HepG2 (cell line): ENCODE results near the gene LRRC42. TPM values are rescaled to one million over a fixed set of nuclear protein-coding genes. Genes with fewer than 3 reads are reported as not detected.

Experiments used
- ATAC-seq: fragments of 200-7000 bp; cut with Tn5 transposase; 3 replicates; pipeline ENCODE4 v1.9.1; 2020; ENCODE audit warnings: mild to moderate bottlenecking, moderate library complexity
- BruUV-seq: library from RNA; stranded (reverse); fragments of 400-500 nt; replicated peaks from 2 replicates; lab custom pipeline; 2021; lab: Mats Ljungman, UMichigan
- CTCF ChIA-PET: fragments of 300-600 bp; formaldehyde crosslinking; extraction: SDS; loops from one replicate; lab custom pipeline; 2021; ENCODE audit warnings: low total read pairs, inconsistent platforms, low intra/inter-chr PET ratio; lab: Yijun Ruan, JAX
- POLR2A ChIA-PET: fragments of 350-600 bp; sonication (Branson Sonifier 250); formaldehyde crosslinking; loops from one replicate; lab custom pipeline; 2020; ENCODE audit warnings: antibody characterized with exemption, inconsistent platforms; lab: Yijun Ruan, JAX
- DNase-seq: peaks from one replicate; pipeline ENCODE4 v3.0.0-alpha.2; 2015; ENCODE audit warnings: low spot score
- FAIRE-seq: peaks from 3 replicates; lab custom pipeline; 2011; peaks lifted over from hg19 to GRCh38; lab: Jason Lieb, UNC
- H2AFZ ChIP-seq: one replicate; pipeline ENCODE4 v1.6.1; 2011; ENCODE audit warnings: low read length, inconsistent platforms
- H3K27ac ChIP-seq: fragments of 300-600 bp; 3 replicates; pipeline ENCODE4 v1.8.0; 2011; ENCODE audit warnings: mixed run types, mild to moderate bottlenecking, mixed read lengths, low read length, inconsistent platforms; ENCODE audit not compliant: insufficient read depth; ENCODE audit errors: extremely low read length
- H3K27me3 ChIP-seq, 2 experiments: fragments of 200-600 bp in 1 of 2; 2 replicates in 1 of 2; 3 replicates in 1 of 2; pipeline versions ENCODE4 v1.6.0 to v1.8.0; 2011; ENCODE audit warnings: low read length in 2 of 2, mild to moderate bottlenecking in 2 of 2, moderate library complexity in 2 of 2, inconsistent platforms in 1 of 2; ENCODE audit not compliant: insufficient read depth in 2 of 2, control insufficient read depth in 1 of 2
- H3K36me3 ChIP-seq, 2 experiments: fragments of 200-600 bp in 1 of 2; replicated peaks in 1 of 2; 2 replicates in 1 of 2; 3 replicates in 1 of 2; pipeline versions ENCODE4 v1.5.1 to v1.8.0; 2011; ENCODE audit warnings: low read length in 2 of 2, inconsistent platforms in 1 of 2; ENCODE audit not compliant: insufficient read depth in 2 of 2, control insufficient read depth in 1 of 2
- H3K4me1 ChIP-seq: 2 replicates; pipeline ENCODE4 v1.5.1; 2012; ENCODE audit warnings: low read length, inconsistent platforms; ENCODE audit not compliant: insufficient read depth
- H3K4me2 ChIP-seq: 2 replicates; pipeline ENCODE4 v1.6.0; 2011; ENCODE audit warnings: low read depth, low read length, inconsistent platforms
- H3K4me3 ChIP-seq, 3 experiments: fragments of 200-600 bp in 1 of 3; sonication (generic), shearing (Covaris generic) in 1 of 3; replicated peaks in 1 of 3; 2 replicates each; pipeline ENCODE4 v1.5.1; 2011 to 2016; ENCODE audit warnings: low read length in 3 of 3, inconsistent platforms in 2 of 3, low read depth in 2 of 3, mild to moderate bottlenecking in 2 of 3, control low read depth in 1 of 3, mixed read lengths in 1 of 3; ENCODE audit not compliant: insufficient read depth in 1 of 3
- H3K79me2 ChIP-seq: one replicate; pipeline ENCODE4 v1.6.1; 2011; ENCODE audit warnings: low read length, inconsistent platforms; ENCODE audit not compliant: insufficient read depth
- H3K9ac ChIP-seq: 2 replicates; pipeline ENCODE4 v1.6.0; 2011; ENCODE audit warnings: mild to moderate bottlenecking, low read depth, low read length, inconsistent platforms; ENCODE audit not compliant: insufficient read depth
- H3K9me3 ChIP-seq: 2 replicates; pipeline ENCODE4 v1.5.1; 2012; ENCODE audit warnings: mild to moderate bottlenecking, low read length
- H4K20me1 ChIP-seq: 2 replicates; pipeline ENCODE4 v1.6.0; 2011; ENCODE audit warnings: inconsistent platforms, mild to moderate bottlenecking, low read length, moderate library complexity; ENCODE audit not compliant: insufficient read depth
- CBX1 ChIP-seq: IDR thresholded peaks from one replicate; pipeline ENCODE4 v1.6.1; 2016; ENCODE audit warnings: antibody characterized with exemption, low read depth
- FOXA3 ChIP-seq: IDR thresholded peaks from 2 replicates; pipeline ENCODE4 v1.6.1; 2016; ENCODE audit warnings: missing genetic modification reagents, missing compliant biosample characterization
- MAFG ChIP-seq: sonication (generic); formaldehyde crosslinking; IDR thresholded peaks from 2 replicates; pipeline ENCODE4 v1.5.1; 2020; ENCODE audit warnings: mild to moderate bottlenecking, missing genetic modification reagents
- POLR2AphosphoS5 ChIP-seq: IDR thresholded peaks from 2 replicates; pipeline ENCODE4 v1.6.1; 2012; ENCODE audit warnings: low read depth, low read length
- SOX5 ChIP-seq: IDR thresholded peaks from 2 replicates; pipeline ENCODE4 v1.6.1; 2016; ENCODE audit warnings: borderline replicate concordance
- TP53 ChIP-seq: sonication (generic); formaldehyde crosslinking; conservative IDR thresholded peaks from 2 replicates; pipeline ENCODE4 v1.4.0; 2020; ENCODE audit warnings: missing genetic modification reagents
- ZC3H4 ChIP-seq: sonication (generic); formaldehyde crosslinking; IDR thresholded peaks from 2 replicates; pipeline ENCODE4 v1.4.0; 2020; ENCODE audit warnings: missing genetic modification reagents, borderline replicate concordance
- WGBS: methylation state at CpG from one replicate; pipeline ENCODE4 v1.1.6; 2017; ENCODE audit warnings: low lambda C conversion rate; 5-methylcytosine and 5-hydroxymethylcytosine counted together
- in situ Hi-C: cut with HindIII; loops from 2 replicates; pipeline ENCODE4 v1.10.0; 2017; ENCODE audit warnings: low pct_unique_long_range_greater_than_20kb; ENCODE audit not compliant: extremely low pct_ligation_motif_present
- intact Hi-C: fragments of 100-400 bp; cut with micrococcal nuclease; formaldehyde crosslinking; loops from one replicate; pipeline ENCODE4 v1.10.0; 2022; ENCODE audit not compliant: unreplicated experiment
- polyA plus RNA-seq, 8 experiments: library from polyadenylated mRNA; depleted of rRNA in 3 of 8; stranded (reverse) in 7 of 8; unstranded in 1 of 8; fragments of >200 nt; fragmentation: Illumina TruSeq in 4 of 8; extraction: Trizol in 4 of 8; gene quantifications; 2 replicates each; pipeline versions ENCODE4 v1.2.1 to v1.2.3, GENCODE V29; 2011 to 2016; ENCODE audit warnings: low read depth in 4 of 8, missing spikeins in 1 of 8, mixed read lengths in 1 of 8; ENCODE audit not compliant: insufficient read depth in 1 of 8
- total RNA-seq, 5 experiments: library from RNA; depleted of rRNA; stranded (reverse); fragments of >200 nt; fragmentation: Illumina TruSeq; extraction: Trizol; gene quantifications; 2 replicates each; pipeline ENCODE4 v1.2.3, GENCODE V29; 2016; ENCODE audit warnings: low read depth in 1 of 5
- TF ChIP-seq, protein P1 (sequence below): sonication (generic); formaldehyde crosslinking; IDR thresholded peaks from 2 replicates; pipeline ENCODE4 v1.5.1; 2020; ENCODE audit warnings: mild to moderate bottlenecking, missing genetic modification reagents
- TF ChIP-seq, protein P2 (sequence below): sonication (generic); formaldehyde crosslinking; IDR thresholded peaks from 2 replicates; pipeline ENCODE4 v1.9.0; 2021; ENCODE audit warnings: missing genetic modification reagents, mild to moderate bottlenecking, borderline replicate concordance
- TF ChIP-seq, protein P3 (sequence below): sonication (generic); formaldehyde crosslinking; IDR thresholded peaks from 2 replicates; pipeline ENCODE4 v1.5.0; 2020; ENCODE audit warnings: mild to moderate bottlenecking, missing genetic modification reagents

The LRRC42 gene
- total and polyA plus RNA-seq, 2 of the 13 experiments (the other 11 are each of a cell fraction or from before 2014, with no cell fraction given): 30.6 to 43.6 TPM

DNA sequence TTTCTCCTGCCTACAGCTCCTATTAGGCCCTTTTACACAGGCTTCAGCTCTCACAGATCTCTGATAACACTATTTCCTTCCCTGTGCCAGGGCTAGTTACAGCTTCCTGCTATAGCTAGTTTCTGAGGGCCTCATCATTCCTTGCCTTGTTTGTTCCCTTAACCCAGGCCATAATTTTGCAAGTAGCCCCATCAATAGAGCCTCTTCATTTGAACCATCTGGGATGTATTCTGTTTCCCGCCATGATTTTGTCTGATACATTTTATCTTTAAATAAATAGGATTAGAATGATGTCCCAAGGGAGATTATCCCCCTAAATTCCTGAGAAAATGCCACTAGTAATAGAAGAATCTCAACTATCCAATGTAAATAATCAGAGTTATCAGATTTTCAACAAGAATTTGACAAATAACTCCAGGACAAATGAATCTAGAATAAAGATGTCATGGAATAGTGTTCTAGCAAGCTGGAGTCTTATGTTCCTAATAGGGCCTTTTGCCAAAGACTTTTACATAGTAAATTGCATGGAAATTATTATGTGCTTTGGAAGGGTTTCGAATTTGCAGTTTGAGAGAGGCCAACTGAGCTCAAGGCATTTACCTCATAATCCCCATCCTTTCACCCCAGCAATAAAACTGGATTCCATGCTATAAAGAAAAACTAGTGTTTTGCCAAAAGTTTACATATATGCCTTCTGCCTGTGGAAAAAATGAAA, 16.7 kb upstream of the LRRC42 start:
- FAIRE-seq: no peak

More for the DNA sequence above, 16.7 kb upstream of the LRRC42 start:
- Histone ChIP-seq H3K36me3 (peaks cover 1 to 33% of the 10 kb centered on the region in 2 experiments; a peak in 3 of 5 replicates), H4K20me1 (no peaks in the 10 kb centered on the region), H3K9me3 (peaks cover 2% of the 10 kb centered on the region; the same call in 1 of the 2 replicates), H3K27ac (no peak overlapping the region), H3K4me2 (no peak overlapping the region), H3K4me3 (no peak overlapping the region), H2AFZ (no peak overlapping the region), H3K4me1 (no peaks in the 10 kb centered on the region), H3K79me2 (no peaks in the 10 kb centered on the region), H3K9ac (no peak overlapping the region), H3K27me3 (no peaks in the 10 kb centered on the region)
- ChIA-PET POLR2A (no interaction called here), CTCF (no interaction called here)
- in situ Hi-C loops: no loop called here
- 95% methylated on average over 2 of the region's 2 CpGs for WGBS
- intact Hi-C loops: no loop called here
- DNase-seq (no peak), ATAC-seq (no peak)
- TF ChIP-seq, protein P1, sequence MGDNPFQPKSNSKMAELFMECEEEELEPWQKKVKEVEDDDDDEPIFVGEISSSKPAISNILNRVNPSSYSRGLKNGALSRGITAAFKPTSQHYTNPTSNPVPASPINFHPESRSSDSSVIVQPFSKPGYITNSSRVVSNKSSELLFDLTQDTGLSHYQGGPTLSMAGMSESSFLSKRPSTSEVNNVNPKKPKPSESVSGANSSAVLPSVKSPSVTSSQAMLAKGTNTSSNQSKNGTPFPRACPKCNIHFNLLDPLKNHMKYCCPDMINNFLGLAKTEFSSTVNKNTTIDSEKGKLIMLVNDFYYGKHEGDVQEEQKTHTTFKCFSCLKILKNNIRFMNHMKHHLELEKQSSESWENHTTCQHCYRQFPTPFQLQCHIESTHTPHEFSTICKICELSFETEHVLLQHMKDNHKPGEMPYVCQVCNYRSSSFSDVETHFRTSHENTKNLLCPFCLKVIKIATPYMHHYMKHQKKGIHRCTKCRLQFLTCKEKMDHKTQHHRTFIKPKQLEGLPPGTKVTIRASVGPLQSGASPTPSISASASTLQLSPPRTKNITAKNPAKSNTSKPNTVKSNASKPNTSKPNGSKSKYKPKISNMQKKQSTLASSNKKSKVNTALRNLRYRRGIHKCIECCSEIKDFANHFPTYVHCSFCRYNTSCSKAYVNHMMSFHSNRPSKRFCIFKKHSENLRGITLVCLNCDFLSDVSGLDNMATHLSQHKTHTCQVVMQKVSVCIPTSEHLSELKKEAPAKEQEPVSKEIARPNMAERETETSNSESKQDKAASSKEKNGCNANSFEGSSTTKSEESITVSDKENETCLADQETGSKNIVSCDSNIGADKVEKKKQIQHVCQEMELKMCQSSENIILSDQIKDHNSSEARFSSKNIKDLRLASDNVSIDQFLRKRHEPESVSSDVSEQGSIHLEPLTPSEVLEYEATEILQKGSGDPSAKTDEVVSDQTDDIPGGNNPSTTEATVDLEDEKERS (CRISPR knock-in tag): no peak
- TF ChIP-seq, protein P2, sequence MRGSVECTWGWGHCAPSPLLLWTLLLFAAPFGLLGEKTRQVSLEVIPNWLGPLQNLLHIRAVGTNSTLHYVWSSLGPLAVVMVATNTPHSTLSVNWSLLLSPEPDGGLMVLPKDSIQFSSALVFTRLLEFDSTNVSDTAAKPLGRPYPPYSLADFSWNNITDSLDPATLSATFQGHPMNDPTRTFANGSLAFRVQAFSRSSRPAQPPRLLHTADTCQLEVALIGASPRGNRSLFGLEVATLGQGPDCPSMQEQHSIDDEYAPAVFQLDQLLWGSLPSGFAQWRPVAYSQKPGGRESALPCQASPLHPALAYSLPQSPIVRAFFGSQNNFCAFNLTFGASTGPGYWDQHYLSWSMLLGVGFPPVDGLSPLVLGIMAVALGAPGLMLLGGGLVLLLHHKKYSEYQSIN (CRISPR knock-in tag): no peak
- TF ChIP-seq CBX1: no peak
- no peak for TF ChIP-seq MAFG (CRISPR knock-in tag)
- no peak for TF ChIP-seq POLR2AphosphoS5
- TF ChIP-seq FOXA3 (CRISPR knock-in tag): no peak
- TF ChIP-seq TP53 (CRISPR knock-in tag): no peak
- TF ChIP-seq, protein P3, sequence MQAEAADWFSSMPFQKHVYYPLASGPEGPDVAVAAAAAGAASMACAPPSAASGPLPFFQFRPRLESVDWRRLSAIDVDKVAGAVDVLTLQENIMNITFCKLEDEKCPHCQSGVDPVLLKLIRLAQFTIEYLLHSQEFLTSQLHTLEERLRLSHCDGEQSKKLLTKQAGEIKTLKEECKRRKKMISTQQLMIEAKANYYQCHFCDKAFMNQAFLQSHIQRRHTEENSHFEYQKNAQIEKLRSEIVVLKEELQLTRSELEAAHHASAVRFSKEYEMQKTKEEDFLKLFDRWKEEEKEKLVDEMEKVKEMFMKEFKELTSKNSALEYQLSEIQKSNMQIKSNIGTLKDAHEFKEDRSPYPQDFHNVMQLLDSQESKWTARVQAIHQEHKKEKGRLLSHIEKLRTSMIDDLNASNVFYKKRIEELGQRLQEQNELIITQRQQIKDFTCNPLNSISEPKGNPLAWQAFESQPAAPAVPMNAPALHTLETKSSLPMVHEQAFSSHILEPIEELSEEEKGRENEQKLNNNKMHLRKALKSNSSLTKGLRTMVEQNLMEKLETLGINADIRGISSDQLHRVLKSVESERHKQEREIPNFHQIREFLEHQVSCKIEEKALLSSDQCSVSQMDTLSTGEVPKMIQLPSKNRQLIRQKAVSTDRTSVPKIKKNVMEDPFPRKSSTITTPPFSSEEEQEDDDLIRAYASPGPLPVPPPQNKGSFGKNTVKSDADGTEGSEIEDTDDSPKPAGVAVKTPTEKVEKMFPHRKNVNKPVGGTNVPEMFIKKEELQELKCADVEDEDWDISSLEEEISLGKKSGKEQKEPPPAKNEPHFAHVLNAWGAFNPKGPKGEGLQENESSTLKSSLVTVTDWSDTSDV: no peak
- TF ChIP-seq ZC3H4 (CRISPR knock-in tag): no peak
- no peak for TF ChIP-seq SOX5
- no TSS peak for BruUV-seq
